ENCODE measurements around the gene WDR35.

WDR35 gene

GRCh38 chr2:19942199-19942598, 47.7 kb downstream of the WDR35 start:
- TF ChIP-seq SP1 (IDR thresholded peaks at IDR 0.05) = no peak
- CTCF ChIA-PET = no interaction called here
- no peak for DNase-seq (ENCODE audit: extremely low spot score)
- POLR2A ChIA-PET = no interaction called here

- CTCF ChIA-PET = no interaction called here
- POLR2A ChIA-PET = no interaction called here
Measured at GRCh38 chr2:19937004-19937403, 52.9 kb downstream of the WDR35 start.

GRCh38 chr2:19936203-19936602, 53.7 kb downstream of the WDR35 start:
- ChIA-PET CTCF (interaction anchor here (0.6 kb wide), 1 partner anchor 194 kb away, joined by 3 read pairs; no protein-coding TSS in a partner anchor), POLR2A (interaction anchor here (0.9 kb wide), 1 partner anchor 35 kb away, joined by 3 read pairs; the partner anchor contains the start of gene TTC32)
- TF ChIP-seq ELF4 (IDR thresholded peaks at IDR 0.05) = no peak
- TF ChIP-seq PKNOX1 (IDR thresholded peaks at IDR 0.05) = no peak
- TF ChIP-seq ARNT (IDR thresholded peaks at IDR 0.05) = no peak
- no peak for TF ChIP-seq TARDBP (IDR thresholded peaks at IDR 0.05)
- TF ChIP-seq LEF1 (IDR thresholded peaks at IDR 0.05; ENCODE audit: borderline replicate concordance) = no peak
- TF ChIP-seq ZNF384 (IDR thresholded peaks at IDR 0.05) = no peak
- TF ChIP-seq SUZ12 (IDR thresholded peaks at IDR 0.05) = no peak
- TF ChIP-seq SP1 (IDR thresholded peaks at IDR 0.05) = no peak
- TF ChIP-seq CTBP1 (IDR thresholded peaks at IDR 0.05; ENCODE audit: borderline replicate concordance) = no peak
- TF ChIP-seq FOXM1 (IDR thresholded peaks at IDR 0.05; ENCODE audit: borderline replicate concordance) = no peak
- no peak for TF ChIP-seq HDGF (IDR thresholded peaks at IDR 0.05; ENCODE audit: borderline replicate concordance)
- TF ChIP-seq BHLHE40 (IDR thresholded peaks at IDR 0.05; ENCODE audit: borderline replicate concordance) = no peak
- TF ChIP-seq FOXK2 (IDR thresholded peaks at IDR 0.05) = no peak
- TF ChIP-seq FOXA1 (IDR thresholded peaks at IDR 0.05) = no peak
- TF ChIP-seq NFRKB (IDR thresholded peaks at IDR 0.05) = no peak
- no peak for TF ChIP-seq L3MBTL2 (conservative IDR thresholded peaks at IDR 0.05)
- DNase-seq (ENCODE audit: extremely low spot score) = no peak

More at GRCh38 chr2:19937004-19937403, 52.9 kb downstream of the WDR35 start:
- TF ChIP-seq HDGF (IDR thresholded peaks at IDR 0.05; ENCODE audit: borderline replicate concordance) (no peak), FOXA1 (IDR thresholded peaks at IDR 0.05) (no peak), PKNOX1 (IDR thresholded peaks at IDR 0.05) (no peak), SP1 (IDR thresholded peaks at IDR 0.05) (no peak), FOXK2 (IDR thresholded peaks at IDR 0.05) (no peak), ARNT (IDR thresholded peaks at IDR 0.05) (no peak), ELF4 (IDR thresholded peaks at IDR 0.05) (no peak), BHLHE40 (IDR thresholded peaks at IDR 0.05; ENCODE audit: borderline replicate concordance) (no peak), NFRKB (IDR thresholded peaks at IDR 0.05) (no peak), L3MBTL2 (conservative IDR thresholded peaks at IDR 0.05) (no peak), FOXM1 (IDR thresholded peaks at IDR 0.05; ENCODE audit: borderline replicate concordance) (no peak), CTBP1 (IDR thresholded peaks at IDR 0.05; ENCODE audit: borderline replicate concordance) (no peak), SUZ12 (IDR thresholded peaks at IDR 0.05) (no peak), LEF1 (IDR thresholded peaks at IDR 0.05; ENCODE audit: borderline replicate concordance) (no peak), ZNF384 (IDR thresholded peaks at IDR 0.05) (no peak), TARDBP (IDR thresholded peaks at IDR 0.05) (no peak)
- no peak for DNase-seq (ENCODE audit: extremely low spot score)

- peak; percentile 8 for DNase-seq (ENCODE audit: extremely low spot score)
- CTCF ChIA-PET = no interaction called here
- POLR2A ChIA-PET = no interaction called here
- TF ChIP-seq ZNF384 (IDR thresholded peaks at IDR 0.05) = no peak
- no peak for TF ChIP-seq BHLHE40 (IDR thresholded peaks at IDR 0.05; ENCODE audit: borderline replicate concordance)
- no peak for TF ChIP-seq ELF4 (IDR thresholded peaks at IDR 0.05)
- TF ChIP-seq PKNOX1 (IDR thresholded peaks at IDR 0.05) = no peak
- no peak for TF ChIP-seq SUZ12 (IDR thresholded peaks at IDR 0.05)
- TF ChIP-seq HDGF (IDR thresholded peaks at IDR 0.05; ENCODE audit: borderline replicate concordance) = no peak
- no peak for TF ChIP-seq SP1 (IDR thresholded peaks at IDR 0.05)
- TF ChIP-seq ARNT (IDR thresholded peaks at IDR 0.05) = no peak
- no peak for TF ChIP-seq FOXK2 (IDR thresholded peaks at IDR 0.05)
- no peak for TF ChIP-seq FOXA1 (IDR thresholded peaks at IDR 0.05)
- TF ChIP-seq L3MBTL2 (conservative IDR thresholded peaks at IDR 0.05) = no peak
- TF ChIP-seq CTBP1 (IDR thresholded peaks at IDR 0.05; ENCODE audit: borderline replicate concordance) = no peak
- no peak for TF ChIP-seq NFRKB (IDR thresholded peaks at IDR 0.05)
- TF ChIP-seq TARDBP (IDR thresholded peaks at IDR 0.05) = no peak
- no peak for TF ChIP-seq LEF1 (IDR thresholded peaks at IDR 0.05; ENCODE audit: borderline replicate concordance)
- TF ChIP-seq FOXM1 (IDR thresholded peaks at IDR 0.05; ENCODE audit: borderline replicate concordance) = no peak
Measured at GRCh38 chr2:19933351-19933981, 56.4 kb downstream of the WDR35 start.

GRCh38 chr2:19932928-19933327, 57.0 kb downstream of the WDR35 start:
- TF ChIP-seq FOXK2 (IDR thresholded peaks at IDR 0.05) = no peak
- TF ChIP-seq PKNOX1 (IDR thresholded peaks at IDR 0.05) = no peak
- TF ChIP-seq LEF1 (IDR thresholded peaks at IDR 0.05; ENCODE audit: borderline replicate concordance) = no peak
- no peak for TF ChIP-seq HDGF (IDR thresholded peaks at IDR 0.05; ENCODE audit: borderline replicate concordance)
- no peak for TF ChIP-seq L3MBTL2 (conservative IDR thresholded peaks at IDR 0.05)
- TF ChIP-seq BHLHE40 (IDR thresholded peaks at IDR 0.05; ENCODE audit: borderline replicate concordance) = no peak
- no peak for TF ChIP-seq ELF4 (IDR thresholded peaks at IDR 0.05)
- TF ChIP-seq TARDBP (IDR thresholded peaks at IDR 0.05) = no peak
- TF ChIP-seq ZNF384 (IDR thresholded peaks at IDR 0.05) = no peak
- TF ChIP-seq NFRKB (IDR thresholded peaks at IDR 0.05) = no peak
- TF ChIP-seq CTBP1 (IDR thresholded peaks at IDR 0.05; ENCODE audit: borderline replicate concordance) = no peak
- TF ChIP-seq FOXA1 (IDR thresholded peaks at IDR 0.05) = no peak
- no peak for TF ChIP-seq SP1 (IDR thresholded peaks at IDR 0.05)
- TF ChIP-seq SUZ12 (IDR thresholded peaks at IDR 0.05) = no peak
- TF ChIP-seq FOXM1 (IDR thresholded peaks at IDR 0.05; ENCODE audit: borderline replicate concordance) = no peak
- TF ChIP-seq ARNT (IDR thresholded peaks at IDR 0.05) = no peak
- ChIA-PET CTCF (no interaction called here), POLR2A (no interaction called here)
- no peak for DNase-seq (ENCODE audit: extremely low spot score)
